ENCODE data around the gene THBD. TPM values are rescaled to one million over a fixed set of nuclear protein-coding genes. Genes with fewer than 3 reads are reported as not detected.

The THBD gene
- polyA plus RNA-seq, 1 donor = 4.8 TPM

DNA sequence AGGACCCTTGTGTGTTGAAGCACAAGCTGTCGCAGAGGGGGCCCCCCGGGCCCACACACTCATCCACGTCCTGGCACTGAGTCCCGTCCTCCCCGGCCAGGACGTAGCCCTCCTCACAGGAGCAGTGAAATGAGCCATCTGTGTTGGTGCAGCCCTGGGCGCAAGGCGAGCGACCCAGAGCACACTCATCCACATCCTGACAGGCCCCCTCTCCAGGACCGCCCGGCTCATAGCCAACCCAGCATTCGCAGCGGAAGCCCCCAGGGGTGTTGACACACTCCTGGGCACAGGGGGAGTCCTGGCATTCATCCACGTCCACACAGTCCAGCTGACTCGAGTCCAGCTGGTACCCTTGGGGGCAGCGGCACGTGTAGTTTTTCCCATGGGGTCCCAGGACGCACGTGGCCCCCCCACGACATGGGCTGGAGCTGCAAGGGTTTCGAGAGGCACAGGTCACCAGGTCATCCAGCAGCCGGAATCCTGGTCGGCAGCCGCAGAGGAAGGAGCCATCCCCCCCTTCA lies 35.4 kb upstream of the THBD start:
- no peak for DNase-seq (ENCODE audit: low read depth)

- no peak for DNase-seq (ENCODE audit: low read depth)
Observed at GRCh38 chr20:23084282-23084844, 34.9 kb upstream of the THBD start.

DNA sequence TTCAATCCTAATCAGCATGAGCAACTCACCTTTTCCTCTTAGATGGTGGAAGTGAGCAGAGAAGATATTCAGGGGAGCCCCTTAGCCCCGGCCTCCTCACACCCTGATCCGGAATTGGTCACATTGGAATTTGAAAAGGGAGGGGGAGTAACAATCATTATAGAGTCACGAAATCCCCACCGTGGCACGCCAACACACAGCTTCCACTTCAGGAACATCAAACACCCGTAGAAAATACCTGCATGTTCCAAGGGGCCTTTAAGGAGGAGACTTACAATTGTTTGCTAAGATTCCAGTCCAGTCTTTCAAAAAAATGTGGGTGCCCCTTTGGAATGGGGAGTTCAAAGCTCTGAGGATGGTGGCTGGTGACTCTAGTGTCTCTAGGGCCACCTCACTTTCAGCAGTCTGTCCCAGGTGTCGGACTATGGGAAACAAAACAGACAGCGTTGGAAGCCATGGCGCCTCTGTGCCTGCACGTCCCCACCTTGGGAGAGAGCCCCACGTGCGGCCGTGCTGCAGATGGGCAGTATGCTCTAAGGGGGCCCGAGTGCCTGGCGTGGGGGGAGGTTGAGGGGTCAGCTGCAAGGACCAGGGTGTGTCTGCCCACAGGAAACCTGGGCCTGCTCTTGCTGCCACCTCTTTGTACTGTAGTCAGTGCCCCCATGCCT lies 34.2 kb upstream of the THBD start:
- no peak for DNase-seq (ENCODE audit: low read depth)

- DNase-seq (ENCODE audit: low read depth) = no peak
Observed at GRCh38 chr20:23082846-23083552, 33.5 kb upstream of the THBD start.

GRCh38 chr20:23081263-23081819 lies 31.9 kb upstream of the THBD start:
- no peak for DNase-seq (ENCODE audit: low read depth)

- DNase-seq (ENCODE audit: low read depth) = no peak
Observed at GRCh38 chr20:23080521-23080920, 31.0 kb upstream of the THBD start.

GRCh38 chr20:23079926-23080325 lies 30.5 kb upstream of the THBD start:
- DNase-seq (ENCODE audit: low read depth) = no peak

DNA sequence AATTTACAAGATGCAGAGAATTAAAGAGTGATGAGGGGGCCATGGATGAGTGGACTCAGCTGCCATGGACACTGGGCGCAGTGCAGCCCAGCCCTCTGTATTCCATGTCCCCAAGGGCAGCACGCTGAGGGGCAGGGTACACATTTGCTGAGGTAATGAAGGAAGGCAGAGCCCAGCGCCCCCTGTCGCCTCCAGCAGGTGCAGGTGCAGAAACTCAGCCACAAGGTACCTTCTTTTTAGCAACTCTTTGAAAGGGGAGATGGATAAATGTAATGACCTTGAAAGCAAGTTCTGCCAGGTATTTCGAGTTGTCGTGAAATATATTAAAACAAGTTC lies 29.5 kb upstream of the THBD start:
- DNase-seq (ENCODE audit: low read depth) = no peak

GRCh38 chr20:23078351-23079015 lies 29.0 kb upstream of the THBD start:
- no peak for DNase-seq (ENCODE audit: low read depth)

DNA sequence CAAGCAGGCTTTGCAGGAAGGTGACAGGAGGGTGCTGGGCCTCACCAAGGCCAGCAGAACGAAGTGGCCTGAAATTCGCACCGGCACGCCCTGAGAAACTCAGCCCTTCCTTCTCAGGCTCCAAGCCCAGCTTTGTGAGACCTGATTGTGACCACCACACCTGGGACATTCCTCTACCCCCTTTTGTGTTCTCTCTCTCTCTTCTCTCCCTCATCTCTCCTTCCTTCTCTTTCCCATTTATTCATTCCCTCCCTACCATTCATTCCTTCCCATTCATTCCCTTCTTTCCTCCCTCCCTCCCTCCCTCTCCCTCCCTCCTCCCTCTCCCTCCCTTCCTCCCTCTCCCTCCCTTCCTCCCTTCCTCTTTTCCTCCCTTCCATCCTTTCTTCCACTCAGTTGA lies 27.8 kb upstream of the THBD start:
- no peak for DNase-seq (ENCODE audit: low read depth)

DNA sequence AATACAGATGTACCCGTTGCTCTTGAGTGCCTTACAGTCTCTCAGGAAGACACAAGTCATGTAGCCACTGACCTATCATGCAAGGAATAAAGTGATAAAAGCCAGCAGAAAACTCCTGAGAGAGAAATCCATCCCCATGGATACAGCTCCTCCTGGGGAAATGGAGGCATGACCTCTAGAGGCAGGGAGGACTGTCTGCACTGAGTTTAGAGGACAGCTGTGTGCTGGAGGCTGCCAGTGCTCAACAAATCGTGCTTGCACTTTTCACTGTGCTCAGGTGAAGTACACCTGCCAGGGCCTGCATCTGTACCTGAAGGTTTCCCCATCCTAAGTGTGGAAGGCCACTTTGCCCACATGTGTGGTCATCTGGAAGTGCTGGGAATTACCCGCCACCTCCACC lies 24.6 kb upstream of the THBD start:
- DNase-seq (ENCODE audit: low read depth) = no peak

DNA sequence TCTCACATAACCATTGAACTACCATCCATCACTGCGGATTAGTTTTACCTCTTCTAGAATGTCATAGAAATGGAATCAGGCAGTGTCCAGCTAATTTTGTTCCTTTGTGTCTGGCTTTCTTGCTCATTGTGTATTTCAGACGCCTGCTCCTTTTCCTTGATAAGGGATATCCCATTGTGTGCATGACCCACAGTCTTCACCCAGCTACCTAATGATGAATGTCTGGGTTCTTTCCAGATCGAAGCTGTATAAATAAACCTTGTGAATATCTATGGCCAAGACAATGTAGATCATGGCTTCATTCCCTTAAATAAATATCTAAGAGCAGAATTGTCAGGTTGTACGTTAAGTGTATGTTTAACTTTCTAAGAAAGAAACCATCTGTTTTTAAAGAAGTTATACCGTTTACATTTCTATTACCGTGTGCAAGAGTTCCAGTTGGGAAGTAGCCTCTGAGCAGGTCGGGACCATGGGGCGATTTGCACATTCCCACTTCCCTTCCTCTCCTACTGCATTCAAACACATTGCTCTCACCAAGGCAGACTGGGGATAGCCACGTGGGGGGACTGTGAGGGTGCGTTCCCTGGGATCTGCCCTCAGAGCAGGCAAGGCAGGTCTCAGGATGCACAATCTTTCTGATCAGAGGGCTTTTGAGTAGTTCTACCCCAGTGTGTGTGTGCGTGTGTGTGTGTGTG lies 23.6 kb upstream of the THBD start:
- DNase-seq (ENCODE audit: low read depth) = no peak

DNA sequence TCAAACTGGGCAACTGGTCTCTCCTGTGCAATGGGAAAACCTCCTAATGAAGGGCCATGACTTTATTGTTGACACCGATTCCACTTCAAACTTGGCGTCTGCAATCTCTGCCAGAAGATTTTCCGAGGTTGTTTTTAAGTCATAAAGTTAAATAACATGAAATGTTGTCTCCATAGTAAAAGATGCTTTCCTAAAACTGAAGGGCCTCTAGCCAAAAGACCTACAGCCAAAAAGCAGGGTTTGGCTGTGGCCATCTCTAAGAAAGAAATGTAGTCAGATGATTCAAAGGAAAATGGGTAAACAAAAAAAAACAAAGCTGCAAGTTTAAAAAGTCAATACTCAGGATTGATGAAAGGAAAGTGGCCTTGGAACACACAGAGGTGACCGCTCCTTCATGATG lies 22.5 kb upstream of the THBD start:
- no peak for DNase-seq (ENCODE audit: low read depth)

GRCh38 chr20:23071398-23071797 lies 21.9 kb upstream of the THBD start:
- DNase-seq (ENCODE audit: low read depth) = no peak

- no peak for DNase-seq (ENCODE audit: low read depth)
Observed at GRCh38 chr20:23069108-23069507, 19.6 kb upstream of the THBD start.

- DNase-seq (ENCODE audit: low read depth) = no peak
Observed at GRCh38 chr20:23068283-23068682, 18.8 kb upstream of the THBD start.

DNA sequence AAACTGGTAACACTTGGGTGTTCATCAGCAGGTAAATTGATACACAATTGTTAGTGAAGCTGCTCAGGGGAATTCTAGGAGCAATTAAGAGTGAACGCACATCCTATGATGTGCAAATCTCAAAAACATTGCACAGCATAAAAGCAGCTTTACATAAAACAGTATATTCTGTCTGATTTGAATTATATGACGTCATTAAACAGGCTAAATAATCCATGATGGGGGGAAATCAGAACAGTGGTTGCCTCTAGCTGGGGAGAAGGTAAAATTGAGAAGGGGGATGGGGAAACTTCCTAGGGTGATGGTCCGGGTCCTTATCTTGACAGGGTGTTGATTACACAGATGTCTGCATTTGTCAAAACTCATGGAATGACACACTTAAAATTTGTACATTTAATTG lies 17.3 kb upstream of the THBD start:
- no peak for DNase-seq (ENCODE audit: low read depth)

GRCh38 chr20:23065266-23066201 lies 16.1 kb upstream of the THBD start:
- DNase-seq (ENCODE audit: low read depth) = no peak

DNA sequence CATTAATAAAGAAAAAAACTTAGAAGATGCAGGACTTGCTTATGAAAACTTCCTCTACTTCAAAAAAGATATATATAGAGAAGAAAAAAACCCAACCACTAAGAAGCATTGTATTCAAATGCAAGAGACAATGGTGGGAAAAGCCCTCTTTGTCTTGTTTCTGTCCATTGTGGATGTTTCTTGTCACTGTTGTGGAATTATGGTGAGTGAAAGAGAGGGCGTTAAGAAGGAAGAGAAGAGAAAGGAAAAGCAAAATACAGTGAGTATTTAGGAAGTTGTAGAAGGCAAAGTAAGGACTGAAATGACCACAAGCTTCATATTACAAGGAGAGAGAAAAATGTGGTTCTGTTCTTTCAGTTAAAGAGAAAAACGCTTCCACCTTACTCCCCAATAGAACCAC lies 14.1 kb upstream of the THBD start:
- DNase-seq (ENCODE audit: low read depth) = no peak

GRCh38 chr20:23063168-23063567 lies 13.7 kb upstream of the THBD start:
- DNase-seq (ENCODE audit: low read depth) = no peak

DNA sequence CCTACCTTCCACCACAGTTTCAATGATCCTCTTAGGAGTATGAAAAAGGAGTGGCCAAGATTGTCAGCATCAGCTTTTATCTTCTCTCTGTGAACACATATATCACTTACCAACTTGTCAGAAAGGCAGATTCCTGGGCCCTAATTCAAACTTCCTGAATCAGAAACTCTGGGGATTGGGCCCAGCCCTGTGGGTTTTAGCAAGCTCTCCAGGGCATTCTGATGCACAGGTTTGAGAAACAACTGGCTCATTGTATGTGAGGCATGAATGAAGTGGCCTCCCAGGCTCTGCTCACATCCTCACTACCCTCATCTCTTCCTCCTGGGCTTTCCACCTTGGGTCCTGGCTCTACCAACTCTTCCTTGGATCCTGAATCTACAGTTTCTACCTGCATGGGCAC lies 13.2 kb upstream of the THBD start:
- DNase-seq (ENCODE audit: low read depth) = no peak
